Left cardiac atrium (tissue), 4 donors: ENCODE results near the gene VPS25. TPM values are rescaled to one million over a fixed set of nuclear protein-coding genes. Genes with fewer than 3 reads are reported as not detected.
"Not testable (repeated sequence)": the region's sequence is repeated elsewhere in the genome, so short reads cannot be mapped to it uniquely, and the experiment has no call there.

Experiments
- ATAC-seq, 2 donors: fragments of 200-7000 bp; cut with Tn5 transposase; one replicate each; pipeline ENCODE4 v1.9.1; 2020; ENCODE audit warnings: mild to moderate bottlenecking in 2 of 2, moderate library complexity in 2 of 2
- DNase-seq: peaks from one replicate; pipeline ENCODE4 v3.0.0-alpha.2; 2020
- intact Hi-C, 2 donors: fragments of 100-400 bp; cut with DNase I; formaldehyde crosslinking; loops; one replicate each; pipeline versions ENCODE4 v1.14.1 to v1.15.1; 2022 to 2023
- long read RNA-seq: library from polyadenylated mRNA; unstranded; transcript quantifications from one replicate; pipeline ENCODE4 v2.0.0, GENCODE V29; 2021
- total RNA-seq, 2 donors: library from RNA; stranded (reverse); fragmentation: NEBNext Ultra II Directional; extraction: Animal tissue kit (Norgen Biotek cat#: 25700); gene quantifications; one replicate each; pipeline ENCODE4 v1.2.1, GENCODE V29; 2021
- donor health status: DM: no; HTN: yes; CAD: no.
- donor health status: DM: no; HTN: yes; CAD: no; lungs with severe emphysema.
- donor health status: DM: yes; HTN: yes; CAD: no.
- donor health status: Dilated cardiomyopathy.

The VPS25 gene
- 10 to 100 TPM; 30.0 to 32.1 TPM for total RNA-seq
- long read RNA-seq, transcript VPS25-201 (6 exons, 1,101 nt) = major isoform, 15 of 19 reads
- long read RNA-seq, partial matches to known transcripts = 0 of 19 reads
- long read RNA-seq, other reads (novel, unspliced or antisense) = 4 of 19 reads

- intact Hi-C loops = no loop called here
- peak; percentile 79 for DNase-seq
- ATAC-seq = peak; percentile 96 to 98
These were observed at the start of gene VPS25 for GRCh38 chr17:42773290-42774035. Gene VPS25 (plus strand): TSS chr17:42773449. CDS start chr17:42773476, 27 bp downstream.

- ATAC-seq = no peak
- intact Hi-C loops = loop anchor here (5.0 to 10.0 kb wide), 3 partner anchors 39 to 211 kb away; partner anchors contain the start of genes BECN1 (in 1 of the 2) and RAMP2 (in 1 of the 2)
- DNase-seq = no peak
These were observed 49.6 kb upstream of the VPS25 start for GRCh38 chr17:42723636-42724035.

GRCh38 chr17:42725143-42725542 is 48.1 kb upstream of the VPS25 start:
- ATAC-seq (no peak), DNase-seq (no peak)
- intact Hi-C loops = loop anchor here in 1 of 2 donors (10.0 kb wide), 1 partner anchor 210 kb away; no protein-coding TSS in a partner anchor

GRCh38 chr17:42740699-42741098 is 32.5 kb upstream of the VPS25 start:
- intact Hi-C loops = no loop called here
- ATAC-seq = no peak

GRCh38 chr17:42742916-42743315 is 30.3 kb upstream of the VPS25 start:
- intact Hi-C loops, DNase-seq, ATAC-seq: not testable (repeated sequence)

More at GRCh38 chr17:42740699-42741098, 32.5 kb upstream of the VPS25 start:
- no peak for DNase-seq

- no peak for ATAC-seq
- DNase-seq = no peak
- intact Hi-C loops = no loop called here
These were observed 29.5 kb upstream of the VPS25 start for GRCh38 chr17:42743595-42744282.

GRCh38 chr17:42744283-42744805 is 28.9 kb upstream of the VPS25 start:
- intact Hi-C loops = no loop called here
- peak; percentile 83 for DNase-seq
- peak; percentile 88 to 93 for ATAC-seq

- DNase-seq (peak; percentile 90), ATAC-seq (peak; percentile 98 to 99)
- intact Hi-C loops = no loop called here
These were observed 28.2 kb upstream of the VPS25 start, which contains the start of gene EZH1 for GRCh38 chr17:42744806-42745617. Gene EZH1 (minus strand): TSS chr17:42745040. CDS start chr17:42728941, 16,099 bp downstream.

- DNase-seq (no peak), ATAC-seq (no peak)
- intact Hi-C loops = no loop called here
These were observed 24.9 kb upstream of the VPS25 start for GRCh38 chr17:42748202-42748907.

GRCh38 chr17:42748908-42749798 is 24.1 kb upstream of the VPS25 start:
- no peak for ATAC-seq
- DNase-seq = no peak
- intact Hi-C loops = no loop called here

GRCh38 chr17:42750739-42751344 is 22.4 kb upstream of the VPS25 start:
- DNase-seq (no peak), ATAC-seq (peak; percentile 20 to 51)
- intact Hi-C loops = no loop called here

GRCh38 chr17:42751628-42752027 is 21.6 kb upstream of the VPS25 start:
- intact Hi-C loops = no loop called here
- no peak for DNase-seq

GRCh38 chr17:42754782-42755181 is 18.5 kb upstream of the VPS25 start:
- DNase-seq (peak; percentile 61), ATAC-seq (peak; percentile 35 to 75)
- intact Hi-C loops = no loop called here

More at GRCh38 chr17:42751628-42752027, 21.6 kb upstream of the VPS25 start:
- no peak for ATAC-seq

GRCh38 chr17:42759982-42760651 is 13.1 kb upstream of the VPS25 start:
- ATAC-seq (peak in 1 of 2 donors; percentile 3), DNase-seq (no peak)
- intact Hi-C loops = loop anchor here (5.0 kb wide), 2 partner anchors 38 to 183 kb away; partner anchors contain the start of gene PSMC3IP (in 1 of the 2)

- peak; percentile 46 for DNase-seq
- intact Hi-C loops = loop anchor here (5.0 kb wide), 2 partner anchors 39 to 184 kb away; partner anchors contain the start of gene PSMC3IP (in 1 of the 2)
- ATAC-seq = peak; percentile 62 to 71
These were observed 12.3 kb upstream of the VPS25 start, which contains the start of gene RAMP2 for GRCh38 chr17:42760652-42761581. Gene RAMP2 (plus strand): TSS chr17:42761227. CDS start chr17:42761262, 35 bp downstream.
